ENCODE data around the gene CHRNA9. TPM values are rescaled to one million over a fixed set of nuclear protein-coding genes. Genes with fewer than 3 reads are reported as not detected.

Gene CHRNA9
- total RNA-seq, 1 experiment from 2014 or later: not detected

- H3K27me3 ChIP-seq (replicated peaks; ENCODE audit: control insufficient read depth, insufficient read depth, low read length): no peaks in the 10 kb centered on the region
- no peak for DNase-seq
- peaks cover 13% of the 10 kb centered on the region for H3K4me1 ChIP-seq
- POLR2A ChIA-PET: no interaction called here
- H3K9me3 ChIP-seq: no peaks in the 10 kb centered on the region
- intact Hi-C loops (cut with micrococcal nuclease; ENCODE audit: unreplicated experiment): loop anchor here (5.0 kb wide), 1 partner anchor 115 kb away; no protein-coding TSS in a partner anchor
- Mint-ChIP-seq H3K4me1 (ENCODE audit: low read depth, unreplicated experiment) (peaks cover 10% of the 10 kb centered on the region), H3K27ac (ENCODE audit: unreplicated experiment) (no peak overlapping the region), H3K36me3 (ENCODE audit: insufficient read depth, unreplicated experiment) (no peaks in the 10 kb centered on the region), H3K4me3 (ENCODE audit: unreplicated experiment) (no peak overlapping the region), H3K27me3 (ENCODE audit: insufficient read depth, unreplicated experiment) (no peaks in the 10 kb centered on the region), H3K9me3 (ENCODE audit: unreplicated experiment) (no peaks in the 10 kb centered on the region)
- CTCF ChIA-PET: no interaction called here
- no peak overlapping the region for H3K4me3 ChIP-seq (ENCODE audit: low read depth, low read length)
- H3K36me3 ChIP-seq (ENCODE audit: control insufficient read depth, insufficient read depth, low read length): no peaks in the 10 kb centered on the region
- BruUV-seq (replicated peaks): no TSS peak
- TF ChIP-seq, protein P1, sequence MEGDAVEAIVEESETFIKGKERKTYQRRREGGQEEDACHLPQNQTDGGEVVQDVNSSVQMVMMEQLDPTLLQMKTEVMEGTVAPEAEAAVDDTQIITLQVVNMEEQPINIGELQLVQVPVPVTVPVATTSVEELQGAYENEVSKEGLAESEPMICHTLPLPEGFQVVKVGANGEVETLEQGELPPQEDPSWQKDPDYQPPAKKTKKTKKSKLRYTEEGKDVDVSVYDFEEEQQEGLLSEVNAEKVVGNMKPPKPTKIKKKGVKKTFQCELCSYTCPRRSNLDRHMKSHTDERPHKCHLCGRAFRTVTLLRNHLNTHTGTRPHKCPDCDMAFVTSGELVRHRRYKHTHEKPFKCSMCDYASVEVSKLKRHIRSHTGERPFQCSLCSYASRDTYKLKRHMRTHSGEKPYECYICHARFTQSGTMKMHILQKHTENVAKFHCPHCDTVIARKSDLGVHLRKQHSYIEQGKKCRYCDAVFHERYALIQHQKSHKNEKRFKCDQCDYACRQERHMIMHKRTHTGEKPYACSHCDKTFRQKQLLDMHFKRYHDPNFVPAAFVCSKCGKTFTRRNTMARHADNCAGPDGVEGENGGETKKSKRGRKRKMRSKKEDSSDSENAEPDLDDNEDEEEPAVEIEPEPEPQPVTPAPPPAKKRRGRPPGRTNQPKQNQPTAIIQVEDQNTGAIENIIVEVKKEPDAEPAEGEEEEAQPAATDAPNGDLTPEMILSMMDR (IDR thresholded peaks at IDR 0.05; ENCODE audit: insufficient read depth in 1 of 2, low read depth in 1 of 2, low read length in 1 of 2, severe bottlenecking in 1 of 2, unreplicated experiment in 1 of 2): no peak
Observed at GRCh38 chr4:40306976-40307375, 28.2 kb upstream of the CHRNA9 start.

DNA sequence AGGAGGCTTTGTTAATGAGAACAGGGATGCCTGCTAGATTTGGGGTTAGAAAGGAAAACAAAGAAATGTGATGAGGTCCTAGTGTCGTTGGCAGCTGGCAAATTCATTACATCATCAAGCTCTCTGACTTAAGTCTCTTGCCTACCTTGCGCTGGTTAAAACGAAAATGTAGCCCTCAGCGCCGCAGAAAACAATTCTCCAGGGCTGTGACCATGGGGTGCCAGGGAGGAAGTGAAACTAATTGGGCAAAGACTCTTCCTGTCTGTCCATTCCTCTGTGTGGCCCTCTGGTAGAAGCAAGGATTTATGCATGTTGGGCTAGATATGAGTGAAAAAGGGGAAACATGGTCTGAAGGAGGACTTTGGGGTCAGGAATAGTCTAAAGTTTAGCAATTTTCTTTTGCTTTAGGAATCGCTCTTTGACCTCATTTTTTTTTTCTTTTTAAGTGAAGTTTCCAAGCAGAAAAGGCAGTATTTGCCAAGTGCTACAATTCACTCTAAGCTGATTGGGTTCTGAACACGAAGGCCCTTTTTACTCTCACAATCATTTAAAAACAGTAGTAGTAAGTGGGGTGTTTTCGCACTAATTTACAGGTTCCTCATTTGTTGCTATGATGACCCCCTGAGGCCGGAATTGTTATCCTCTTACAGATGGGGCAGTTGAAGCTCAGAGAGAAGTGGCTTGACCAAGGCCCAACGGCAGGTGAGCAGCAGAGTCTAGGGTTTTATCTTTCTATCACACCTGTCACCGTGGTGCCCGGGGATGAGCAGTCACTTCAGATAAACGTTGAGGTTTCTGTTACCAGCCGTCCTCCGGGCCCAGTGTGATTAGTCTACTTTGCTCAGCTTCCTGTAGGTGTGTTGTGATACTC is 27.3 kb upstream of the CHRNA9 start:
- ChIA-PET CTCF (no interaction called here), POLR2A (no interaction called here)
- Histone ChIP-seq H3K36me3 (ENCODE audit: control insufficient read depth, insufficient read depth, low read length) (no peaks in the 10 kb centered on the region), H3K27me3 (replicated peaks; ENCODE audit: control insufficient read depth, insufficient read depth, low read length) (no peaks in the 10 kb centered on the region), H3K4me3 (ENCODE audit: low read depth, low read length) (no peak overlapping the region), H3K4me1 (peaks cover 13% of the 10 kb centered on the region), H3K9me3 (no peaks in the 10 kb centered on the region)
- H3K4me3 Mint-ChIP-seq (ENCODE audit: unreplicated experiment): no peak overlapping the region
- no peaks in the 10 kb centered on the region for H3K9me3 Mint-ChIP-seq (ENCODE audit: unreplicated experiment)
- peaks cover 18% of the 10 kb centered on the region for H3K4me1 Mint-ChIP-seq (ENCODE audit: low read depth, unreplicated experiment)
- no peaks in the 10 kb centered on the region for H3K27me3 Mint-ChIP-seq (ENCODE audit: insufficient read depth, unreplicated experiment)
- no peaks in the 10 kb centered on the region for H3K36me3 Mint-ChIP-seq (ENCODE audit: insufficient read depth, unreplicated experiment)
- intact Hi-C loops (cut with micrococcal nuclease; ENCODE audit: unreplicated experiment): loop anchor here (2.0 to 5.0 kb wide), 2 partner anchors 53 to 116 kb away; no protein-coding TSS in a partner anchor
- TF ChIP-seq, protein P1 (IDR thresholded peaks at IDR 0.05; ENCODE audit: insufficient read depth in 1 of 2, low read depth in 1 of 2, low read length in 1 of 2, severe bottlenecking in 1 of 2, unreplicated experiment in 1 of 2): no peak
- no TSS peak for BruUV-seq (replicated peaks)
- DNase-seq: no peak
- peak overlapping the region; percentile 39 for H3K27ac Mint-ChIP-seq (ENCODE audit: unreplicated experiment)

DNA sequence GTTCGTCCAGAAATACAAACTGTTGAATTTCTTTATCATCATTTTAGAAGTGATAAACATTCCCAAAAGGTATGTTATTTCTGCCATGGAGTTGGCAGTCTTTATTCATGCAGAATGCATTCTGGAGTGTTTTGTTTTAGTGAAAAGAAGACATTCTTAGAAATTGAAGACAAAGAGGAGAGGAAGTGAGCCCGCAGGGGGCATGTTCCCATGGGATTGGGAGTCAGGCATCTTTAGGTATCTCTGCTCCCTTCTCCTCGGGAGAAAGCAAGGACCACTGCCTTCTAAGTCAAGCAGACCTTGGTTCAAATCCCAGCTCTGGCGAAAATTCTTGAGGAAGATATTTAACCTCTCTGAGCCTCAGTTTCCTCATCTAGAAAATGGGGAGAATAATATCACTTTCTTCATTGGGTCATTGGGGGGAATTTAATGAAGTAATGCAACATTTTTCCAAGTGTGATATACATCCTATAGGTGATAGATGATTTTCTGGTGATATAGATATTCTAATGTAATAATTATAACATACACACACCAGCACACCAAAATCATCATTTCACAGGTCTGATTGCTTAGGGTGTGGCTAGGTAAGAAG is 26.5 kb upstream of the CHRNA9 start:
- Mint-ChIP-seq H3K9me3 (ENCODE audit: unreplicated experiment) (no peaks in the 10 kb centered on the region), H3K4me1 (ENCODE audit: low read depth, unreplicated experiment) (peaks cover 18% of the 10 kb centered on the region), H3K27ac (ENCODE audit: unreplicated experiment) (no peak overlapping the region), H3K4me3 (ENCODE audit: unreplicated experiment) (no peak overlapping the region), H3K36me3 (ENCODE audit: insufficient read depth, unreplicated experiment) (no peaks in the 10 kb centered on the region), H3K27me3 (ENCODE audit: insufficient read depth, unreplicated experiment) (no peaks in the 10 kb centered on the region)
- no TSS peak for BruUV-seq (replicated peaks)
- no peak for DNase-seq
- Histone ChIP-seq H3K36me3 (ENCODE audit: control insufficient read depth, insufficient read depth, low read length) (no peaks in the 10 kb centered on the region), H3K9me3 (no peaks in the 10 kb centered on the region), H3K27me3 (replicated peaks; ENCODE audit: control insufficient read depth, insufficient read depth, low read length) (no peaks in the 10 kb centered on the region), H3K4me1 (peaks cover 13% of the 10 kb centered on the region), H3K4me3 (ENCODE audit: low read depth, low read length) (no peak overlapping the region)
- ChIA-PET CTCF (no interaction called here), POLR2A (no interaction called here)
- intact Hi-C loops (cut with micrococcal nuclease; ENCODE audit: unreplicated experiment): loop anchor here (1.0 to 5.0 kb wide), 3 partner anchors 54 to 158 kb away; no protein-coding TSS in a partner anchor
- TF ChIP-seq, protein P1 (IDR thresholded peaks at IDR 0.05; ENCODE audit: insufficient read depth in 1 of 2, low read depth in 1 of 2, low read length in 1 of 2, severe bottlenecking in 1 of 2, unreplicated experiment in 1 of 2): no peak

Data from Caco-2 (cell line).